ENCODE results near the gene ANGPTL7.

DNA sequence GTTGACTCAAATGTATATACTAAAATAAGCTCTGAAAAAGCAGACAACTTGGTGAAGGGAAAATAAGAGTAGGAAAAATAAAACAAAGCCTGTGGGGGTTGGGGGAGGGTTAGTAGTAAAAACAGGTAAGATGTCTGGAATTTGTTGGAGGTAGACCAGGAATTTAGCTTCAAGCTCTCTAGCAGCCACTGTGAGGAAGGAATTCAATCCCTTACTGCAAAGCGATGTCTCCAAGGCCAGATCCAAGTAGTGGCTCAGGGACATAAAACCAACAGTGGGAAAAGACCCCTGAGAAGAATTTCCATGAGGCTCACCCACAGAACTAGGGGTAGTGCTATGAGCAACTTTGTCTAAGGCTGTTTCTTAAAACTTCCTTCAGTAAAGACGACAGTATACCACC lies 7.8 kb downstream of the ANGPTL7 start:
- TF ChIP-seq EZH2 (IDR thresholded peaks at IDR 0.05) (no peak), POLR2AphosphoS5 (IDR thresholded peaks at IDR 0.05; ENCODE audit: borderline replicate concordance, low read depth, low read length) (no peak), FOXP2 (optimal IDR thresholded peaks at IDR 0.05; ENCODE audit: control extremely low read depth, extremely low read length, insufficient read depth) (no peak)
